Mucosa of rectum (tissue), 2 donors: ENCODE measurements around the gene AHNAK2.

Experiments
- H3K27ac ChIP-seq, 2 donors: one replicate each; pipeline ENCODE4 v1.7.0; 2013; ENCODE audit warnings: inconsistent platforms in 2 of 2, low read depth in 2 of 2, low read length in 2 of 2
- H3K27me3 ChIP-seq, 2 donors: one replicate each; pipeline ENCODE4 v1.7.0; 2013; ENCODE audit warnings: low read length in 2 of 2; ENCODE audit not compliant: control insufficient read depth in 2 of 2, insufficient read depth in 2 of 2
- H3K36me3 ChIP-seq, 2 donors: one replicate each; pipeline ENCODE4 v1.7.0; 2013; ENCODE audit warnings: low read length in 2 of 2; ENCODE audit not compliant: control insufficient read depth in 2 of 2, insufficient read depth in 2 of 2
- H3K4me1 ChIP-seq, 2 donors: one replicate each; pipeline ENCODE4 v1.7.0; 2013; ENCODE audit warnings: low read length in 2 of 2, mild to moderate bottlenecking in 1 of 2; ENCODE audit not compliant: control insufficient read depth in 2 of 2, insufficient read depth in 2 of 2
- H3K4me3 ChIP-seq, 2 donors: one replicate each; pipeline ENCODE4 v1.7.0; 2013; ENCODE audit warnings: low read length in 2 of 2
- H3K9ac ChIP-seq, 2 donors: one replicate each; pipeline ENCODE4 v1.7.0; 2013; ENCODE audit warnings: low read length in 2 of 2, low read depth in 1 of 2, mild to moderate bottlenecking in 1 of 2
- H3K9me3 ChIP-seq, 2 donors: one replicate each; pipeline ENCODE4 v1.7.0; 2013; ENCODE audit warnings: low read length in 2 of 2; ENCODE audit not compliant: control insufficient read depth in 2 of 2
- donor health status: healthy.
- donor health status: Normal muscosa, but diverticular disease.

The AHNAK2 gene

GRCh38 chr14:104985675-104986486, 7.7 kb upstream of the AHNAK2 start, which contains the start of gene CLBA1:
CLBA1 (plus strand) TSS chr14:104985788; CDS start chr14:104986432, 644 bp downstream.
- Histone ChIP-seq H3K9ac (peak within 1 kb of the TSS; percentile 47 to 76), H3K27ac (peak within 1 kb of the TSS; percentile 35 to 38), H3K4me3 (peak within 1 kb of the TSS; percentile 74 to 79), H3K9me3 (no peaks in the 10 kb centered on the region), H3K36me3 (no peaks in the 10 kb centered on the region), H3K4me1 (peaks cover 9% of the 10 kb centered on the region in 2 donors), H3K27me3 (peaks cover 0 to 2% of the 10 kb centered on the region in 2 donors)

GRCh38 chr14:104984056-104984894, 6.1 kb upstream of the AHNAK2 start:
- Histone ChIP-seq H3K4me3 (no peak overlapping the region), H3K27me3 (peaks cover 6 to 8% of the 10 kb centered on the region in 2 donors), H3K9ac (no peak overlapping the region), H3K4me1 (peaks cover 9% of the 10 kb centered on the region in 2 donors), H3K9me3 (no peaks in the 10 kb centered on the region), H3K36me3 (no peaks in the 10 kb centered on the region), H3K27ac (no peak overlapping the region)

- Histone ChIP-seq H3K9me3 (no peaks in the 10 kb centered on the region), H3K27me3 (peaks cover 6 to 14% of the 10 kb centered on the region in 2 donors), H3K36me3 (no peaks in the 10 kb centered on the region), H3K4me1 (peaks cover 9% of the 10 kb centered on the region in 2 donors), H3K4me3 (no peak overlapping the region), H3K27ac (no peak overlapping the region), H3K9ac (no peak overlapping the region)
These were observed 5.1 kb upstream of the AHNAK2 start for GRCh38 chr14:104983231-104983721.

GRCh38 chr14:104982548-104983230, 4.5 kb upstream of the AHNAK2 start:
- Histone ChIP-seq H3K27me3 (peaks cover 7 to 15% of the 10 kb centered on the region in 2 donors), H3K4me1 (peaks cover 11% of the 10 kb centered on the region in 2 donors), H3K36me3 (no peaks in the 10 kb centered on the region), H3K4me3 (no peak overlapping the region), H3K27ac (no peak overlapping the region), H3K9ac (no peak overlapping the region), H3K9me3 (no peaks in the 10 kb centered on the region)

GRCh38 chr14:104981699-104982541, 3.7 kb upstream of the AHNAK2 start:
- Histone ChIP-seq H3K36me3 (no peaks in the 10 kb centered on the region), H3K4me3 (no peak overlapping the region), H3K4me1 (peaks cover 18 to 19% of the 10 kb centered on the region in 2 donors), H3K9me3 (no peaks in the 10 kb centered on the region), H3K27me3 (peaks cover 15 to 22% of the 10 kb centered on the region in 2 donors), H3K9ac (no peak overlapping the region), H3K27ac (no peak overlapping the region)

GRCh38 chr14:104980611-104981531, 2.7 kb upstream of the AHNAK2 start:
- H3K27ac ChIP-seq, result no peak overlapping the region
- H3K4me1 ChIP-seq, result peaks cover 17 to 19% of the 10 kb centered on the region in 2 donors
- H3K9ac ChIP-seq, result no peak overlapping the region
- no peaks in the 10 kb centered on the region for H3K36me3 ChIP-seq
- no peaks in the 10 kb centered on the region for H3K9me3 ChIP-seq
- H3K4me3 ChIP-seq, result no peak overlapping the region
- H3K27me3 ChIP-seq, result peaks cover 20 to 28% of the 10 kb centered on the region in 2 donors

- H3K27me3 ChIP-seq, result peaks cover 20 to 28% of the 10 kb centered on the region in 2 donors
- no peaks in the 10 kb centered on the region for H3K9me3 ChIP-seq
- peaks cover 17 to 24% of the 10 kb centered on the region in 2 donors for H3K4me1 ChIP-seq
- no peaks in the 10 kb centered on the region for H3K36me3 ChIP-seq
- H3K9ac ChIP-seq, result no peak overlapping the region
- no peak overlapping the region for H3K4me3 ChIP-seq
- H3K27ac ChIP-seq, result no peak overlapping the region
These were observed 1.8 kb upstream of the AHNAK2 start for GRCh38 chr14:104979758-104980610.
